ACHN (cell line): ENCODE results near the gene PTP4A2.

Experiments
- DNase-seq: peaks from one replicate; pipeline ENCODE4 v3.0.0-alpha.2; 2015
- in situ Hi-C: cut with HindIII; loops from 2 replicates; pipeline ENCODE4 v1.10.0; 2017; ENCODE audit warnings: low sequenced_read_pairs, low pct_ligation_motif_present, low pct_unique_long_range_greater_than_20kb

The PTP4A2 gene

GRCh38 chr1:31938184-31938975 is at the start of gene PTP4A2:
TSS of gene PTP4A2 (minus strand) at chr1:31938368. CDS start at chr1:31919065, 19,303 bp downstream.
- in situ Hi-C loops, result no loop called here
- peak; percentile 94 for DNase-seq

GRCh38 chr1:31987135-31987619 is 49.0 kb upstream of the PTP4A2 start:
- in situ Hi-C loops, result no loop called here
- DNase-seq, result no peak

GRCh38 chr1:31985430-31985829 is 47.3 kb upstream of the PTP4A2 start:
- DNase-seq, result no peak
- in situ Hi-C loops, result no loop called here

GRCh38 chr1:31984419-31985347 is 46.5 kb upstream of the PTP4A2 start:
- DNase-seq, result no peak
- in situ Hi-C loops, result no loop called here

- in situ Hi-C loops, result no loop called here
- DNase-seq, result no peak
Observed at GRCh38 chr1:31981972-31982371, 43.8 kb upstream of the PTP4A2 start.

GRCh38 chr1:31981456-31981839 is 43.3 kb upstream of the PTP4A2 start:
- in situ Hi-C loops, result no loop called here
- DNase-seq, result no peak

- no peak for DNase-seq
- in situ Hi-C loops, result no loop called here
Observed at GRCh38 chr1:31980835-31981455, 42.8 kb upstream of the PTP4A2 start.

GRCh38 chr1:31978843-31979400 is 40.8 kb upstream of the PTP4A2 start:
- DNase-seq, result no peak
- in situ Hi-C loops, result no loop called here

- in situ Hi-C loops, result no loop called here
- DNase-seq, result peak; percentile 39
Observed at GRCh38 chr1:31977385-31978131, 39.4 kb upstream of the PTP4A2 start.

GRCh38 chr1:31976401-31976800 is 38.2 kb upstream of the PTP4A2 start:
- DNase-seq, result no peak
- in situ Hi-C loops, result no loop called here

GRCh38 chr1:31970873-31971272 is 32.7 kb upstream of the PTP4A2 start:
- in situ Hi-C loops, result no loop called here

GRCh38 chr1:31961536-31961935 is 23.4 kb upstream of the PTP4A2 start:
- no peak for DNase-seq
- in situ Hi-C loops, result no loop called here

More at GRCh38 chr1:31970873-31971272, 32.7 kb upstream of the PTP4A2 start:
- DNase-seq, result no peak

GRCh38 chr1:31959521-31960340 is 21.6 kb upstream of the PTP4A2 start:
- in situ Hi-C loops, result no loop called here
- DNase-seq, result no peak

- in situ Hi-C loops, result no loop called here
- DNase-seq, result no peak
Observed at GRCh38 chr1:31957701-31958674, 19.8 kb upstream of the PTP4A2 start.

- peak; percentile 93 for DNase-seq
- in situ Hi-C loops, result no loop called here
Observed at GRCh38 chr1:31955917-31956736, 18.0 kb upstream of the PTP4A2 start.
